Ascending aorta (tissue), 2 donors: ENCODE results near the gene MRPS26. TPM values are rescaled to one million over a fixed set of nuclear protein-coding genes. Genes with fewer than 3 reads are reported as not detected.
A peak's percentile ranks its signal among the peaks of the same experiment; 100 is the strongest.

Experiments
- DNase-seq, 2 donors: peaks; one replicate each; pipeline ENCODE4 v3.0.0-alpha.2; 2019; ENCODE audit warnings: low spot score in 2 of 2
- H3K27ac ChIP-seq, 2 donors: fragments of 200-600 bp; sonication (generic); one replicate each; pipeline ENCODE4 v1.5.1; 2016 to 2017; ENCODE audit warnings: mild to moderate bottlenecking in 1 of 2
- H3K27me3 ChIP-seq: fragments of 200-600 bp; sonication (generic); one replicate; pipeline ENCODE4 v1.5.1; 2017
- H3K36me3 ChIP-seq, 2 donors: fragments of 200-600 bp; sonication (generic); one replicate each; pipeline ENCODE4 v1.5.1; 2016
- H3K4me1 ChIP-seq, 2 donors: fragments of 200-600 bp; sonication (generic); one replicate each; pipeline ENCODE4 v1.5.1; 2016 to 2017; ENCODE audit warnings: mild to moderate bottlenecking in 1 of 2
- H3K4me3 ChIP-seq, 2 donors: fragments of 200-600 bp; sonication (generic); one replicate each; pipeline ENCODE4 v1.5.1; 2016 to 2017; ENCODE audit warnings: mild to moderate bottlenecking in 1 of 2
- H3K9me3 ChIP-seq, 2 donors: fragments of 200-600 bp; sonication (generic); one replicate each; pipeline ENCODE4 v1.5.1; 2016
- intact Hi-C: fragments of 100-400 bp; cut with DNase I; formaldehyde crosslinking; loops from one replicate; pipeline ENCODE4 v1.15.1; 2023
- total RNA-seq: library from RNA; depleted of rRNA; stranded (reverse); fragments of >200 nt; gene quantifications from one replicate; pipeline ENCODE4 v1.1.0, GENCODE V29; 2016
- TF ChIP-seq, protein P1 (sequence below), 3 experiments: fragments of 200-600 bp in 2 of 3; fragments of 450-650 bp in 1 of 3; sonication (generic) in 2 of 3; IDR thresholded peaks; one replicate each; pipeline ENCODE4 v1.5.1; 2016 to 2019; ENCODE audit warnings: antibody characterized with exemption in 3 of 3, mild to moderate bottlenecking in 1 of 3, moderate library complexity in 1 of 3

MRPS26 gene
- total RNA-seq, 1 donor from 2014 or later = 56.4 TPM

DNA sequence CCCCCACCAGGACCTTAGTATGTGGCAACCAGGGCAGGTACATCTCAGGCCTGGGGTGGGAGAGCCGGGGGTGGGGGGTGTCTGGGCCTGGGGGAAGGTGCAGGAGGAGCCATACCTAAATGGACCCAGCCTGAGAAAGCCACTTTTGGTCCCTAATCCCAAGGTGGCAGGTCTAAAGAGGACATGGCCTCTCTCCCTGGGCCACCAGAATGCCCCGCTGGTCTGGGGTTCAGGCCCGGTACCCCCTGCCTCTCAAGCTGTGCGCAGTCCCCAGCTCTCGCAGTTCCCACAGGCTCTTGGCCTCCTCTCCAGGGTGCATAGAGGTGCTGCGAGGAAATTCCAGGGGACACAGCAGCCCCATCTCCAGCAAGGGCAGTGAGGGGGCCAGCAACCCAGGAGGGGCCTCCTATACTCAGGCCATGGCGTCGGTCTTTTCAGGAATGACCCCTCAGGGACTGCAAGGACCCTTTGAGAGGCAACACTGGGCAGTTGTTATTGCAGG is 39.8 kb downstream of the MRPS26 start:
- H3K36me3 ChIP-seq = no peaks in the 10 kb centered on the region
- no peak for DNase-seq
- TF ChIP-seq, protein P1, sequence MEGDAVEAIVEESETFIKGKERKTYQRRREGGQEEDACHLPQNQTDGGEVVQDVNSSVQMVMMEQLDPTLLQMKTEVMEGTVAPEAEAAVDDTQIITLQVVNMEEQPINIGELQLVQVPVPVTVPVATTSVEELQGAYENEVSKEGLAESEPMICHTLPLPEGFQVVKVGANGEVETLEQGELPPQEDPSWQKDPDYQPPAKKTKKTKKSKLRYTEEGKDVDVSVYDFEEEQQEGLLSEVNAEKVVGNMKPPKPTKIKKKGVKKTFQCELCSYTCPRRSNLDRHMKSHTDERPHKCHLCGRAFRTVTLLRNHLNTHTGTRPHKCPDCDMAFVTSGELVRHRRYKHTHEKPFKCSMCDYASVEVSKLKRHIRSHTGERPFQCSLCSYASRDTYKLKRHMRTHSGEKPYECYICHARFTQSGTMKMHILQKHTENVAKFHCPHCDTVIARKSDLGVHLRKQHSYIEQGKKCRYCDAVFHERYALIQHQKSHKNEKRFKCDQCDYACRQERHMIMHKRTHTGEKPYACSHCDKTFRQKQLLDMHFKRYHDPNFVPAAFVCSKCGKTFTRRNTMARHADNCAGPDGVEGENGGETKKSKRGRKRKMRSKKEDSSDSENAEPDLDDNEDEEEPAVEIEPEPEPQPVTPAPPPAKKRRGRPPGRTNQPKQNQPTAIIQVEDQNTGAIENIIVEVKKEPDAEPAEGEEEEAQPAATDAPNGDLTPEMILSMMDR (IDR thresholded peaks at IDR 0.05) = no peak
- intact Hi-C loops = no loop called here
- no peak overlapping the region for H3K27ac ChIP-seq
- H3K9me3 ChIP-seq = no peaks in the 10 kb centered on the region
- H3K4me1 ChIP-seq = peaks cover 0 to 2% of the 10 kb centered on the region in 2 donors
- no peak overlapping the region for H3K4me3 ChIP-seq
- peaks cover 20% of the 10 kb centered on the region for H3K27me3 ChIP-seq

DNA sequence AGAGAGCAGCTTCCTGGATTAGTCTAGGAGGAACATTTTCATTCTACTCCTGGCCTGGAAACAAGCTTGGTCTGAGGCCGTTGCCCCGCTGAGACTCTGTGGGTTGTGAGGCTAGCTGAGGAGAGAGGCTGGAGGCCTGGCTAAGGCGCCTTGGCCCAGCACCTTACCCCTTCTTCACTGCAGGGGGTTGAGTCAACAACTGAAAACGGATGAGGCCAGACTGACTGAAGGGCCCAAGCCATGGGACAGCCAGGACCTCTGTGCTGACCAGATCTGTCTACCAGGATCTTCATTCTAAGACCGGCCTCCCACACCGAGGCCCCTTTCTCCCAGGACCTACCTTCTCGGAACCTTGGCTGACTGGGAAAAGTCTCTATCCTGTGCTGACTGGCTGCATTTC is 42.2 kb downstream of the MRPS26 start:
- Histone ChIP-seq H3K36me3 (no peaks in the 10 kb centered on the region), H3K4me1 (peaks cover 0 to under 1% of the 10 kb centered on the region in 2 donors), H3K27me3 (peaks cover 18% of the 10 kb centered on the region), H3K4me3 (no peak overlapping the region), H3K9me3 (no peaks in the 10 kb centered on the region), H3K27ac (no peak overlapping the region)
- DNase-seq = no peak
- TF ChIP-seq, protein P1 (IDR thresholded peaks at IDR 0.05) = no peak
- intact Hi-C loops = no loop called here

DNA sequence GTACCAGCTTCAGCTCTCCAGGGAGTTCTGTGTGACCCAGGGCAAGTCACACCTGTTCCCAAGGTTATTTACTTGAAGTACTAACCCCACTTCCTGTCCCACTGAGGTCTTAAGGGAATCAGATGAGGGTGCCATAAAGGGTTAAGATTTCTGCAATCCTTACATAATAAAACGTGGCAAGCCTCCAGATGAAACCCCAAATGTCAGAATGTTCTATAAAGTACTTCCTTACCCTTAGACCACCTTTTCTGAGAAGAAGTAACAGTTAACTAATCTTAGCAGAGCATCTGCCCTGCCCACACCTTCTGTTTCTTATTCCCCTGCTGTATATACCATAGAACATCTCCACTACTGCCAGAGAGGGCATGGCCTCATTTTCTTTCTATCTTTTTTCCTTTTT is 44.7 kb downstream of the MRPS26 start:
- Histone ChIP-seq H3K27me3 (peaks cover 7% of the 10 kb centered on the region), H3K4me1 (no peaks in the 10 kb centered on the region)
- TF ChIP-seq, protein P1 (IDR thresholded peaks at IDR 0.05) = no peak

GRCh38 chr20:3092611-3093379 is 46.9 kb downstream of the MRPS26 start:
- peaks cover 7% of the 10 kb centered on the region for H3K27me3 ChIP-seq
- H3K9me3 ChIP-seq = no peaks in the 10 kb centered on the region
- H3K4me1 ChIP-seq = no peaks in the 10 kb centered on the region
- no peak for DNase-seq
- no peaks in the 10 kb centered on the region for H3K36me3 ChIP-seq
- TF ChIP-seq, protein P1 (IDR thresholded peaks at IDR 0.05) = no peak
- H3K4me3 ChIP-seq = peak overlapping the region; percentile 26 to 58
- intact Hi-C loops = no loop called here
- H3K27ac ChIP-seq = no peak overlapping the region

More for the DNA sequence above, 44.7 kb downstream of the MRPS26 start:
- H3K4me3 ChIP-seq = no peak overlapping the region
- DNase-seq = no peak
- no peaks in the 10 kb centered on the region for H3K9me3 ChIP-seq
- intact Hi-C loops = no loop called here
- H3K27ac ChIP-seq = no peak overlapping the region
- H3K36me3 ChIP-seq = no peaks in the 10 kb centered on the region

DNA sequence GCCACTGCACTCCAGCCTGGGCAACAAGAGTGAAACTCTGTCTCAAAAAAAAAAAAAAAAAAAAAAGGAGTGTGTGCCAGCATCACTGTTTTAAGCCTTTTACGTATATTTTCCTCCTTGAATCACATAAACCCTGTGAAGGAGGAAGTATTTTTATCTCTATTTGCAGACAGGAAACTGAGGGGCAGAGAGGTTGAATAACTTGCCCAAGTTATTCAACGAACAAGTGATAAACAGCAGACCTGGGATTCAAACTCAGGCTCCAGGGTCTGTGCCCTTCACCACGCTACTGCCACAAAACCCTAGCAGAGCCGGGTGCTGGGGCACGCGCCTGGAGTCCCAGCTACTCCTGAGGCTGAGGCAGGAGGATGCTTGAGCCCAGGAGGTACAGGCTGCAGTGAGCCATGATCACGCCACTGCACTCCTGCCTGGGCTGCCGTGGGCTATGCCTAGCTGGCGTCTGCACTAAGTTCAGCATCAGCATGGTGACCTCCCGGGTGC is 48.1 kb downstream of the MRPS26 start:
- no peaks in the 10 kb centered on the region for H3K4me1 ChIP-seq
- DNase-seq = no peak
- no peaks in the 10 kb centered on the region for H3K9me3 ChIP-seq
- intact Hi-C loops = no loop called here
- H3K27ac ChIP-seq = no peak overlapping the region
- no peaks in the 10 kb centered on the region for H3K36me3 ChIP-seq
- no peak overlapping the region for H3K4me3 ChIP-seq
- peaks cover 7% of the 10 kb centered on the region for H3K27me3 ChIP-seq
- TF ChIP-seq, protein P1 (IDR thresholded peaks at IDR 0.05) = no peak
